SK-N-MC (cell line): ENCODE results near the gene ANP32A.

Experiments
- EZH2 ChIP-seq: fragments of 200-600 bp; sonication (generic); IDR thresholded peaks from one replicate; pipeline ENCODE4 v1.6.1; 2017; ENCODE audit warnings: antibody characterized with exemption
- POLR2AphosphoS5 ChIP-seq: IDR thresholded peaks from 2 replicates; pipeline ENCODE4 v1.6.1; 2012; ENCODE audit warnings: mild to moderate bottlenecking, low read depth, low read length, borderline replicate concordance

DNA sequence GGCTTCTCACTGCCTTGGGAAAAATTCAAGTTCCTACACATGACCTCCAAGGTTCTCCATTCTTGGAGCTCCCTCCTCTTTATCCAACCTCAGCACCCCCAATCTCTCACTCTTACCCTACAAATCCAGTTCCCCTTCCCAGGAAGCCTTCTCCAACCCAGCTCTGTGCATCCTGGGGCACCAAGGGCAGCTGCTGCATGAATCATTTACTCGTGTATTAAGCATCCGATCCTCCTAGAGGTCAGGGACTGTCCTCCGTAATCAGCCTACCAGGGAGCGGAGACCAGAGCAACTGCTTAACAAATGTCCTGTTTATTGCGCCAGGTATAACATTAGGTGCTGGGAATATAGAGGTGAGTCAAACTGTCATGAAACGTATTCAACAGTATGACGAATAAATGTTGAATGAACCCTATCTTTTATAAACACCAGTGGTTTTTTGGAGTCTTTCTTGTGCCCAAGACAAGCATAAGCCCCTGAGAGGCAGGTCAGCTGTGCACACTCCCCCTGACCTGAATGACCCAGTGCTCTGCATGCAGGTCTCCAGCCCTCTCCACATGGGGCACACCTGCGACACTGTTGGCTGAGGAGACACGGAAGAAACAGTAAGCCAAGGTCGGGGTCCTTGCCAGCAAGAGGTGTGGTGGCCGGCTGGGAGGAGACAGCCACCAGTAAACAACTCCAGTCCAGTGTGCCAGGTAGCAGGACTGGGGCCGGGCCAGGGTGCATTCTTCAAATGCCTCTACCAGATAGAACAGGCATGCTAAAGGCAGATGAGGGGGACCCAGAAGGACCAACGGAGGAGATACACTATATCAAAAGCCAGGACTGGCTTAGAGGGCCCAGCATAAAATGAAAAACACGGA lies 27.6 kb downstream of the ANP32A start:
- TF ChIP-seq POLR2AphosphoS5 = no peak
- TF ChIP-seq EZH2 = no peak
